ENCODE data around the gene TRAP1.

GRCh38 chr16:3735541-3735940, 18.2 kb upstream of the TRAP1 start:
- TF ChIP-seq MXI1 (IDR thresholded peaks at IDR 0.05; ENCODE audit: low read depth, low read length) (no peak), CTCF (IDR thresholded peaks at IDR 0.05) (no peak), TCF12 (IDR thresholded peaks at IDR 0.05) (no peak), USF1 (IDR thresholded peaks at IDR 0.05; ENCODE audit: borderline replicate concordance, low read depth) (no peak), POLR2AphosphoS5 (IDR thresholded peaks at IDR 0.05; ENCODE audit: low read depth, low read length) (no peak), REST (IDR thresholded peaks at IDR 0.05; ENCODE audit: low read depth, low read length) (no peak), CHD2 (IDR thresholded peaks at IDR 0.05; ENCODE audit: low read length, partially characterized antibody) (no peak), FOSL2 (IDR thresholded peaks at IDR 0.05; ENCODE audit: borderline replicate concordance, low read depth) (no peak), EP300 (IDR thresholded peaks at IDR 0.05; ENCODE audit: borderline replicate concordance in 1 of 2, low read depth in 1 of 2, low read length in 1 of 2) (no peak), TAF1 (IDR thresholded peaks at IDR 0.05; ENCODE audit: borderline replicate concordance, low read depth, low read length) (no peak)
